Measurements from ENCODE around the gene CHD6.

- no peak for TF ChIP-seq CTCF (optimal IDR thresholded peaks at IDR 0.05 in 1 of 3, IDR thresholded peaks at IDR 0.05 in 1 of 3, conservative IDR thresholded peaks at IDR 0.05 in 1 of 3; ENCODE audit: extremely low read depth in 1 of 3, insufficient read depth in 2 of 3, low read length in 3 of 3)
- TF ChIP-seq EZH2 (IDR thresholded peaks at IDR 0.05; ENCODE audit: low read length): no peak
These were observed 134.6 kb downstream of the CHD6 start for GRCh38 chr20:41483553-41483930.

Measured in keratinocyte (primary cell).